Fibroblast of peridontal ligament (primary cell): ENCODE measurements around the gene COIL.

Experiments used
- DNase-seq: peaks from one replicate; pipeline ENCODE4 v3.0.0-alpha.2; 2010; ENCODE audit errors: extremely low read depth

The COIL gene

GRCh38 chr17:56935461-56935860, 25.4 kb downstream of the COIL start:
- no peak for DNase-seq

DNA sequence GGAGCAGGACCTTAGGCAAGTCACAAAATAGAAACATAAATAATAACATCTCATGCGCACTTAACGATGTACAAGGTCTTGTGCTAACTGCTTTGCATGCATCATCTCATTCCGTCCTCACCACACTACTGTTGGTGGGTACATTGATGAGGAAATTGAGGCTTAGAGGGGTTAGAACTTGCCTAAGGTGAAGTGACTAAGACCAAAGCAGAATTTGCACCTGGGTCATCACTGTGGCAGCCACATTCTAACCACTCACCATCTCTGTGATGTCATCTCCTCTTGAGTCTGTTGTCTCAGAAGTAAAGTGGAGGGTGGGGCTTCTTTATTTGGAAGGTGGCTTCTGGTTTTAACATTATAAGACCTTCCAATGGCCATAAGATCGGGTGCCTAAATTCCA, 26.6 kb downstream of the COIL start:
- DNase-seq, result no peak

GRCh38 chr17:56933868-56934267, 27.0 kb downstream of the COIL start:
- DNase-seq, result no peak

GRCh38 chr17:56933151-56933745, 27.6 kb downstream of the COIL start:
- DNase-seq, result no peak

DNA sequence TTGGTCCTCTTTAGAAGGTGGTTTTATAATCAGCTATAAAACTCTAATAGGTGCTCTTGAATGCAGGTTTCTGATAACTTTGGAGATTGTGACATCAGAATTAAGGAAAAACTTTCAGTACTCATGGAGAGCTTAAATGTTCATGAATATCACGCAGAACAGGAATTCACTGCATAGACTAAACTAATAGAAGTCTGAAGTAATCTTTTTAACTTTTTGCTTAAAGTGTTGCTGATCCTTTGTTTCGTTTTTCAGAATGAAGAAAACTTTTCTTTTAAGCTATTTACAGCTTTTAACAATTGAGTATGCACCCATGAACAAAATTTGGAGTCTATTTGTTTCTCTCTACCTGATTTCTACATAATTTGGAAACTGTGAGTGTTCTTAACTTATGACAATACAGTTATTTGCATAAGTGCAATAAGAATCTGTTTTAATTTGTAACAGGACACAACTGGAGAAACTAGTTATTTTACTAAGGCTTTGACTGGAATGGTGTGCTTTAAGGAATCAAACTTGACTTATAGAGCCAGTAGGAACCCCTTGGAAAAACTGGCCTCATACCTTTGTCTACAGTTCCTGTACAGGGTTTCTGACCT, 30.0 kb downstream of the COIL start:
- no peak for DNase-seq

- DNase-seq, result no peak
These were observed 31.4 kb downstream of the COIL start for GRCh38 chr17:56929362-56929969.

DNA sequence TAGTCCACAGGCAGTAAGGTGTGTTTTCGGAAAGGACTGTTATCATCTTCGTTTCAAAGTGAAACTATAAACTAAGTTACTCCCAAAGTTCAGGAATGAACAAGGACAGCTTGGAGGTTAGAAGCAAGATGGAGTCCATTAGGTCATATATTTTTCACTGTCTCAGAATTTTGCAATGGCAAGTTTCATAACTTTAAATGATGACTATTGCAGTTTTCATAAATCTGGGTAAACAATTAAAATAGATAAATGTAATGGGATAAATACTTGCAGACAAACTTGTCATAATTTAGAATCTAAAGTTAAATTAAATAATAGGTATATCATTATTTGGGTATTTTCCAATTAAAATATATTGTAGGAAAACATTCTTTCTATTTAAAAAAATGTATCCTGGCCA, 32.3 kb downstream of the COIL start:
- no peak for DNase-seq

GRCh38 chr17:56926704-56927103, 34.1 kb downstream of the COIL start:
- DNase-seq, result no peak

GRCh38 chr17:56926270-56926669, 34.6 kb downstream of the COIL start:
- DNase-seq, result no peak

- no peak for DNase-seq
These were observed 35.8 kb downstream of the COIL start for GRCh38 chr17:56925088-56925487.

DNA sequence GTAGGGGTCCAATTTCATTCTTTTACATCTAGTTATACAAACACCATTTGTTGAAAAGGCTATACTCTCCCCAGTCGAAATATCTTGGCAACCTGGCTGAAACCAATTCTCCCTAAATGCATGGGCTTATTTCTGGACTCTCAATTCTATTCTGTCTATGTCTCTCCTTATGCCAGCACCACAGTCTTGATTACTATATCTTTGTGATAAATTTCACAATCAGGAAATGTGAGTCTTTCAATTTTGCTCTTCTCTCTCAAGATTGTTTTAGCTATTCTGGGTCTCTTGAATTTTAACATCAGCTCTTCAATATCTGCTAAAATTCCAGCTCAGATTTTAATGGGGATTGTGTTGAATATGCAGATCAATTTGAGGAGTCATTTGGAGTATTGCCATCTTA, 41.1 kb downstream of the COIL start:
- no peak for DNase-seq

DNA sequence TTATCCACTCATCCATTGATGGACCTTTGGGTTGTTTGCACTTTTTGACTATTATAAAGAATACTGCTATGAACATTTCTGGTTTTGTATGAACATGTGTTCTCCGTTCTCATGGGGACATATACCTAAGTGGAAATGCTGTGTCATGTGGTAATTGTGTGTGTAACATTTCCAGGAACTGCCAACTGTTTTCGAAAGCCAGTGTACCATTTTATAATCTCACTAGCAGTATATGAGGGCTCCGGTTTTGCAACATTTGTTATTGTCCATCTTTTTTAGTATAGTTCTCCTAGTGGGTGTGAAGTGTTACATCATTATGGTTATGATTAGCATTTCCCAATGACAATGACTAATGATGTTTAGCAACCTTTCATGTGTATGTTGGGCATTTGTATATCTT, 41.9 kb downstream of the COIL start:
- peak; percentile 62 for DNase-seq

- no peak for DNase-seq
These were observed 43.1 kb downstream of the COIL start for GRCh38 chr17:56917559-56918296.

DNA sequence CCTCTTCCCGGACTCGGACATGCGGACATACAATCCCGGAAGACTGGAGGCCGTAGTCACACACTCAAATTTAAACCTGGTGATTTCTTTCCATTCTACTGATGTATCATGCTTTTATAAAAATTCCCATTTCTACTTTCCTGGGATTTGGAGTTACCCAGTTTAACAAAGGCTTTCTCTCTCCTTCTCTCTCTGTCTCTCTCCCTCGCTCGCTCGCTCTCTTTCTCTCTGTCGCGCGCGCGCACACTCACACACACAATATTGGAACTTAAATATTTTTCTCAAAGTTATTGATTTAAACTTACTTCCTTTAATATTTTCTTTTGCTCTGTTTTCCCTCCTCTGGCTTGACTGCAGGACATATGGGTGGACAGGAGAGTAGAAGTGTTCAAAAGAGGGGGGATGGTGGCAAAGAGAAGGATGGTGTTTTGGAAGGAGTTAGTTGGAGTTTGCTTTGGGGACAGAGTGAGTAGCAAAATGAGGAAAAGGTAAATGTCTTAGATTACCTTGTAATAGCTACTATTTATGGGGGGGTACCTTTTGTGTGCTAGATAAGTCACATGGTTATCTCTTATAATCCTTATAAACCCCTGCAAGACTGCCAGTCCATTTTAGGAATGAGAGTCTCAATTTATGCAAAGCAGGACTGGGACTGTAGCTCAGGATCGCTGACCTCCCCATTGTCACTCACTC, 46.1 kb downstream of the COIL start:
- DNase-seq, result no peak

- peak; percentile 73 for DNase-seq
These were observed 46.8 kb downstream of the COIL start, which contains the start of gene TRIM25 for GRCh38 chr17:56913867-56914580. TSS of gene TRIM25 (minus strand) at chr17:56914049. CDS start at chr17:56913988, 61 bp downstream.

GRCh38 chr17:56913353-56913866, 47.4 kb downstream of the COIL start:
- no peak for DNase-seq

DNA sequence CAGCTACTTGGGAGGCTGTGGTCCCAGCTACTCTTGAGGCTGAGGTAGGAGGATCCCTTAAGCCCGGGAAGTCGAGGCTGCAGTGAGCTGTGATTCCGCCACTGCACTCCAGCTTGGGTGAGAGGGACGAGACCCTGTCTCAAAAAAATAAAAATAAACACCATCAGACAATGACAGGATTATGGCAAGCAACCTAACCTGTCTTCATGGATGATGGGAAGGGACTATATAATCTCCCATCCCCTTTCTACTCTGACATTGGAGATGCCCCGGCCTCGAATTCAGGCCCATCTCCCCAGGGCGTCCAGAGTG, 47.9 kb downstream of the COIL start:
- no peak for DNase-seq

- peak; percentile 22 for DNase-seq
These were observed 48.5 kb downstream of the COIL start for GRCh38 chr17:56912105-56912999.

GRCh38 chr17:56910509-56911235, 50.2 kb downstream of the COIL start:
- no peak for DNase-seq
